HG02970 (cell line): ENCODE data around the gene SAPCD2.

Source experiments
- ATAC-seq: cut with Tn5 transposase; IDR thresholded peaks from one replicate; pipeline ENCODE4 v1.9.1; 2021; ENCODE audit warnings: mild to moderate bottlenecking, moderate library complexity, moderate number of reproducible peaks; ENCODE audit not compliant: unreplicated experiment, low FRiP score

The SAPCD2 gene

DNA sequence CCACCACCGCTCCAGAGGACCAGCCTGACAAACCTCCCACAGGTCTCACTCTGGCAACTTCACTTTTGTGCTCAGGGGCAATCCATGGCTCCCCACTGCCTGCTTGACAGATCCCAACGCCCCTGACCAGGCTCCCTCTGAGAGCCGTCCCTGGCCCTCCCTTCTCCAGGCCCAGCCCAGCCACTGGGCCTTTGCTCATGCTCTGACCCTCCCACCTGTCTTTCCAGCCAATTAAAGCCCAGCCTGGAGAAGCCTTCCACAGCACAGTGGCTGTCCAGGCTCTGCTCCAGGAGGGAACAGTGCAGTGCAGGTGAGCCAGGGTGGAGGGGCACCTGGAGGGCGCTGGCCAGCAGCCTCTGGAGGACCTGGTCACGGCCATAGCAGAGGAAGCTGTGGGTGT is 19.8 kb downstream of the SAPCD2 start:
- no peak for ATAC-seq

DNA sequence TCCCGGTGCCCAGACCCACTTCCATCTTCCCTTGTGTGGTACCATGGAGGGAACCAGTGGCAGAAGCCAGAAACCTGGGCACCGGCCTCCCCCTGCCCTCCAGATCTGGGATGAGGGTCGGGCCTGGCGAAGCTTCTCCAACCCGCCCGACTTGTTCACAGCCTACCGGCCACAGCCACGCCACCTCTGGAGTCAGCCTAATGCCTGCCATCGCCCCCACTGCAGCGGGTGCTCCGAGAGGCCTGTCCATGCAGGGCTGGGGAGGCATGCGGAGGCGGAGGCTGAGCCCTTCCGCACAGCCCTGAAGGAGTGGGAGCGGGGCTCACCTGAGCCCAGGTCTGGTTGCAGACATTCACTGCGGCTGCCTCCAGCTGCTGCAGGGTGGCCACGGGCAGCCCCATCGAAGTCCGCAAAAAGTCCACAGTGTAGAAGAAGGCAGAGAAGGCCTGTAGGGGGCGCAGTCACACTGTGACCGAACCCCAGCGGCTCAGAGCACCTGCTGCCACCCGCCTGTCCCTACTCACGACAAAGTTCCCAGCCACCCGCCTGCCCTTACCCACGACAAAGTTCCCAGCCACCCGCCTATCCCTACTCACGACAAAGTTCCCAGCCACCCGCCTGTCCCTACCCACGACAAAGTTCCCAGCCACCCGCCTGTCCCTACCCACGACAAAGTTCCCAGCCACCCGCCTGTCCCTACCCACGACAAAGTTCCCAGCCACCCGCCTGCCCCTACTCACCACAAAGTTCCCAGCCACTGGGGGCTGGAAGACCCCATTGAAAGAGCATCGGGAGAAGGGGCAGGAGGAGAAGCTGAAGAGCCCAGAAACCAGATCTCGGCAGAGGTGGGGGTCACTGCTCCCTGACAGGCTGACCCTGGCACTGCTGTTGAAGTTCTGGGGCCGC is 20.6 kb downstream of the SAPCD2 start:
- no peak for ATAC-seq

DNA sequence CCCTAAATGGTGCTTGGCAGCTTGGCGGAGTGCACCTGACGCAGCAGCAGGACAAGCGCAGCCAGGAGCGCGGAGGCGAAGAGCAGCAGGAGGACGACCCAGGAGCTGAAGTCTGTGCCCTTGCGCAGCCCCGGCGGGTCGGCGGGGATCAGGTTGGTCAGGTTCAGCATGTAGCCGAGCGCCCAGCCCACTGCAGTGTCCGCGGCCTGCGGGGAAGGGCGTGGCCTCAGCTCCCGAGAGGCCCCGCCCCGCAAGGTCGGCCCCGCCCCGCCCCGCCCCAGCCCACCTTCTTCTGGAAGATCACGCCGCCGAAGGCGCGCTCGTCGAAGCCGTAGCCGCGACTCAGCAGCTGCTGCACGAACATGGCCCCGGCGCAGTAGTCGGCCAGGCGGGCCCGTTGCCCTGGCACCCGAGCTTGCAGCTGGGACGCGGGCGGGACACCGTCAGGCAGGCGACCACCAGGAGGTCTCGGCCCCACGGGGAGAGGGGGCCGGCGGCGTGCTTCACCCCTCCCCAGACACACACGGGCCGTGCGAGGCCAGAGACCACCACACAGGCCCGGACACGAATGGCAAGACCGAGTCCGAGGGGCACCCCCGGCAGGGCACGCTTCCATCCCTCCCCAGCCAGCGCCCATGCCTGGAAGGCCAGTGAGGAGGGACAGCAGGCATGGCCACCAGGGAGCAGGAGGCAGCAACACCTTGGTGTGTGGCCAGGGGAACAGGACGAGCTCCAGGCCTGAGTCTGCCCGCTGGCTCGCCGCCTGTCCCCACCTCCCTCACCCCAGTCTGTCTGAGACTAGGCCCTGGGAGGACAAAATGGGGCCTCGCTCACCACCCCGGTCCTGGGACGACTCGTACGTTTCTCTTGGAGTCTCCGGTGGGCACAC is 21.5 kb downstream of the SAPCD2 start:
- no peak for ATAC-seq

DNA sequence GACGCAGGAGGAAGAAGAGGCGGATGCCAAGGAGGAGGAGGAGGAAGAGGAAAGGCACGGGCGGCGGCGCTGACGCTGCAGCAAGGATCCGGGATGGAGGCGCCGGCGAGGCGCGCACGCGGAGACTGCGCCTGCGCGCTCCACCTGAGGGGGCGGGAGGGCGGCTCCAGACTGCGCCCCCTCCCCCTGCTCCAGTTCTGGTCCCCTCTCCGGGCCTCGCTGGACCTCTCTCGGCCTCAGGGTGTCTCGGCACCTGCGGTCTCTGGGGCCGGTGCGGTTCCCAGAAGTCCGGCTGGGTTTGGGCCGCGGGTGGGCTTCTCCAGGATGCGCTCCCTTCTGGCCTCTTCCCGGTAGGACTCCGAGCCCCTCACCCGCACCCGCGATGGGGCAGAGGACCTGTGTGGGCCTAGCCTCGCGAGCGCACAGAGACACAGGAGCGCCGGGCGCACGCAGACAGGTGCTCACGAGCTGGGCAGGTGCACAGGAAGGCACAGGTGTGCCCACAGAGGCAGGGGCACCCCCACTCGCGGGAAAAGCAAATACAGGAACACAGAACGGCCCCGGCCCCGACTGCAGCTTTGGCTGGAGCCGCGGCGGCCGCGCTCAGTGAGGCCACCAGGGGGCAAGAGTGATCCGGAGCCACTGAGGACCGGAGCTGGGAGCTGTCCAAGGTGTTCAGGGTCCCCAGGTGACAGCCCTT is 24.1 kb downstream of the SAPCD2 start, which contains the start of gene NPDC1:
Gene NPDC1, minus strand, starts transcription at position 90 of the 700 bp plus-strand sequence. CDS start 188 bp downstream, outside the sequence.
- no peak for ATAC-seq

DNA sequence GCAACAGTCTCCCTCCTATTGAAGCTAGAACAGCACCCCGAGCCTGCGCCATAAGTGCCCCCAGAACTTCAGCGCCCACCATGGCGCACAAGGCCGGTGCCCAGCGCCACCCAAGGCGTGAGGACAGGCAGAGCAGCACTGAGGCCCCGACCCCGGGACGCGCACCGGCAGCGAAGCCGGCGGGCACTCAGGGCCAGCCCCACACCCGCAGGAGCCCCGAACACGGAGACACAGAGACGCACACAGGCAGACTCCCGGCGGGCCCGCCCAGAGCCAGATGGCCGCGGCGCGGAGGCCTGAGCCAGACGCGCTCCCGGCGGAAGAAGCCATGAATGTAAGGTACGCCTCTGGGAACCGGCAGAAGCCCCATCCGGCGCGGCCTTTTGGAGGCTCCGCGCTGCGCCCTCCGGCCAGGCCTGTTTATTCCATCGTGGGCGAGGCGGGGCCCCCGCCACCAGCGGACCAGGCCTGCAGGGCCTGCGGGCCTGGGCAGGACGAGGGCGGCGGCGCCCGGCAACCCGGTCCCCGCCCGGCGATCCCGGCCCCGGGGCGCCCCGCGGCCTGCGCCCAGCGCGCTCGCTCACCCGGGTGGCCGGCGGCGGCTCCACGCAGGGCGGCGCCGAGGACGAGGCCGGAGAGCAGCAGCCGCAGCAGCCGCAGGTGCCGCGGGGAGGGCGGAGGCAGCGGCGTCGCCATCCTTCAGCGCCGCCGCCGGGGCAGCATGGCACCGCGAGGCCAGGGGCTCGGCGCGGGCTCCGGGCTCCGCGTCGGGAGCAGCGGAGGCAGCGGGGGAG is 24.9 kb downstream of the SAPCD2 start:
- ATAC-seq, result no peak

DNA sequence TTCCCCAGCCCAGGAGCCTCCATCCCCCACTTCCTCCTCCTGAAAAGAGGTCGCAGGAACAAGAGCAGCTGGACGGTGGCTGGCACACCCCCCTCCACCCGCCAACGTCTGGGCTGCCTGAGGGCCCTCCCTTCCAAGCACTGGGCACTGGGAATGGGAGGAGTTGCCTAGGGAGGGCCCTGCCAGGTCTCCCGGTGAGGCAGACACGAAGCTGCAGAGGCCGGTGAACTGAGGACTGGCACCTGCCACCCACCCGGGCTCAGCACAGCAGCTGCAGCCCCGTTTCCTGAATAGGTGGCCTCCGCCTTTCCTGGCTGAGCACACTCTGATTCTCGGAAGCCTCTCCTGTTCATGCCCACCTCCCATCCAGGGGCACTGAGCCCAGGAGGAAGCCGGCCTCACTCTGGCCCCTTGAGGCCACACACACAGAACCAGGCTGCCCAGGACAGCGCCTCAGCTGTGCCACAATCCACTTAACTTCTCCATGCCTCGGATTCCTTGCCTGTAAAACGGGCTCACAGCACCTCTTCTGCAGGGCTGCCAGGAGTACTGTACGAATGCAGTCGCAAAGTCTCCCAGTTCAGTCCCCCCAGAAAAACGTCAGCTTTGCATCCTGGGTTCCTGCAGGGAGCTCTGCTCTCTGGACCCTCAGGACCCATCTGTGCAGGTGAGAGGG is 25.7 kb downstream of the SAPCD2 start:
- ATAC-seq, result no peak

DNA sequence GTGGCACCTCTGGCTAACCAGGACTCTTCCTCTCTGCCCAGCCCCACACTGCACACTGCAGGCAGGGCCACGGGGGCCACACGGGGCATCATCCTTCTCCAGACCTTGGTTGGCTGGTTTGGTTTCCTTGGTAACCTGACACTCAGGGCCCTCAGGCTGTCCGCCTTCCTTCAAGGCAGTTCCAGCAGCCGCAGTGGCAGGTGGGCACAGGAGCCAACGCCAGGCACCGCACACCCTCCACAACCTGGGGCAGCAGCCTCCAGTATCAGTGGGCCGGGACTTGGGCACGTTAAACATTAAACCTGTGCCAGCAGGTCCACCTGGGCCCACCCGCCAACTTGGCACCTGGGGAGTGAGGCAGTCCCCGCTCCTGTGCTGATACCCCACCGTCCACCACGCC is 26.3 kb downstream of the SAPCD2 start:
- ATAC-seq, result no peak

DNA sequence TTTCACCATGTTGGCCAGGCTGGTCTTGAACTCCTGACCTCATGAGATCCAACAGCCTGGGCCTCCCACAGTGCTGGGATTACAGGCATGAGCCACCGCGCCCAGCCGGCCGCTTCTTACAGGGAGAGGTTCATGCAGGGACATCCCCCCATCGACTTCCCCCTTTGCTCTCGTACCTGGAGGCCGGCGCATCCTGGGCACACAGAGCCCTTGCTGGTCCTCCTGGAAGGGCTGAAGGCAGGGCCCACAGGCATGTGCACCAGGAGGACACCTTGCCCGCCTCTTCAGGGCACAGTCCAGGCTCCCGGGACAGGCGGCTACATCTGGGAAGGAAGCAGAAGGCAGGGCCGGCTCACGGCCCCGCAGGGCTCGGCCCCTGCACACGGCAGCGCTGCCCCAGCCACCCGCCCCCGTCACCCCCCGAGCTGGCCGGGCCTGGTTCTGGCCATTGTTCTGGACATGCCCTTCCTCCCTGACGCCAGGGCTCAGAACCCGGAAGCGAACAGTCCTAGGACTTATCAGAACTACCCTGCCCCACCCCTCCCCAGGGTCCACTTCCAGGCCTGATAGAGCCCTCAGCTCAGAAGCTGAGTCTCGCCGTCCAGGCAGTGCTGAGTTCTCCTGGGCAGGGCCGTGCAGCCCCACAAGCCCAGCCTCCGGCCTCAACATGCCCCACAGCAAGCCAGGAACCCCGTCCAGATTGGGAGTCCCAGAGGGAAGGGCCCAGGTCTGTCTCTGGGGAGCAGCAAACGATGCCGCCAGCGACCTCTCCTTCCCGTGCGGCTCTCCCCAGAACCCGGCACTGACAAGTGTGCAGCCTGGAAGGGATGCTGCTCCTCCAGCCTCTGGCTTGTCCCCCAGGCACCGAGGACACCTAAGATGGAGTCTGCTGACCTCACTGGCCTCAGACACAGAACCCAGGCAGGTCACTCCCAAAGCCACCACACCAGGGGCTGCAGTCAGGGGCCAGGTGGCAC is 27.3 kb downstream of the SAPCD2 start:
- ATAC-seq, result no peak

DNA sequence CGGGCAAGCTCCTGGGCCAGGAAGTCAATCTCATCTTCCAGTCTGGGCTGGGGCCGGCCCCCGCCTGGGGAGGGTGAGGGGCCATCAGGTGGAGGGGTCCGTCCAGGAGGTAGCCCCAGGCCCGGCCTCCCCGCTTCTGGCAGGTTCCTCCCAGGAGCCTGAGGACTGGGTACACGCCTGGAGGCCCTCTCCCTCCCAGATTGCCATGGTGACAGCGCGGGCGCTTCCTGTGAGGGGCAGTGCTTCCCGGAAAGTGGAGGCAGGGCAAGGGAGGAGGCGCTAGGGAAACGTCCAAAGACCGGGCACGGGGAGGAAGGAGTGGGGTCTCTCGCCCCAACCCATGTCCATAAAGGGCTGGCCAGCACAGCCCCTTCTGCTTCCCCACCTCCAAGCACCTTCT is 29.2 kb downstream of the SAPCD2 start:
- no peak for ATAC-seq

DNA sequence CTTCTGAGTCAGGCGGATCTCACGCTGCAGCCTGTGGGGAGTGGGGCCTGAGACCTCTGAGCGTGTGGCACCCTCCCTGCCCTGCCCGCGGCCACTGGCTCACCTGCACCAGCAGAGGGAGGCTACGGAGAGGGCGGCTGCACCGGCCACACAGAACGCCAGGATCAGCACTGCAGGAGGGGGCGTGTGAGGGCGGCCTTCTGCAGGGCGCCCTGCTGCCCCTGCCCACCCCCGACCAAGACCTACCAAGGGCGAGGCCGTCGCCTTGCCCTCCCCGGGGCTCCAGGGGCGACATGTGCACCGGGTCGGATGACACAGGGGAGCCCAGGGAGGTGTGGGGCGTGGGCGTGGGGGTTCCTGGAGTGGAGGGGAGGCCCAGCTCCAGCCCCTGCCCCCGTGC is 29.8 kb downstream of the SAPCD2 start:
- ATAC-seq, result no peak

DNA sequence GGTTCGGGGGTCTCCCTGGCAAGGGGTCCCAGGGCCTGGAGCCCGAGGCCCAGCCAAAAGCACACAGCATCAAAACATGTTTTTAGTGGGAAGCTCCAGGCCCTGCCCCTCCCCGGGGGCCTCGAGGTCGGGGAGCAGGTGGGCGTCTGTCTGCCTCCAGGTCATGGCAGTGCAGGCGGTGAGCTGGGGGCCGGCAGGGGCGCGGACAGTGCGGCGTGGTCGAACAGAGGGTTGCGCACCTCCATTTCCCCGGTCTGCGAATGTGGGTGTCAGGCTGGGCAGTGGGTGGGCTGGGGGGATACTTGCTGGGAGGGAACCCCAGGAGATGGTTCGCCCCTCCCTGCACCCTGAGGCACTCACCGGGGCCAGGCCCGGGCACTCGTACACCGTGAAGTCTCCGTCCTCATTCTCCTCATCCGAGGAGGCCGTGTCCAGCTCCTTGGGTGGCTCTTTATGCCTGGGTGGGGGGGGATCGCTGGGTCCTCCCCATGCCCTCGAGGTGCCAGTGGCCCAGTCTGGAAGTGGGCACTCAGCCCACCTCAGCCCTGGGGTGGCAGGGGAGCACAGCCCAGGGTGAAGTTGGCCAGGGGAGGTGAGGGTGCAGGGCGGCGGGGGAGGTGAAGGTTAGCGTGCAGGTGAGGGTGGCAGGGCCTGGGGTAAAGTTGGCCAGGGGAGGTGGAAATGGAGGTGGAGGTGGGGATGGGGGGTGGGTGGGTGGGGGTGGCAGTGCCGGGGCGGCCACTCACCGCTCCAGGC is 30.6 kb downstream of the SAPCD2 start:
- ATAC-seq, result no peak

DNA sequence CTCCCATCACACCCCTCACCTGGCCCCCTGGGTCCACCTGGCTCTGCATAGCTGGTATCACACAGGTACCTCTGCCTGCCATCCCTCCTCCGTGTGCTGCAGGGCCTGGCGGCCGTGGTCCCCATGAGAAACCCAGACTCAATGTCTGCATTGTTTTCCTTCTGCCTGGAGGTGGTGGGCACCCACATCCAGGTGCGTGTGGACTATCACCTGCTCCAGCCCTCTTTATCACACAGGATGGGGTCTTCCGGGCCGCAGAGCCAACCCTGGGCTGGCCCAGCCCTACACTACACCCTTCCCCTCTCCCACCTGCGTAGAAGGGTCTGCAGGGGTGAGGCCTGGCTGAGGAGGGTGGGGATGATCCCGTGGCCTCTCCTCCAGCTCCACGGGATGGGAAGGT is 31.4 kb downstream of the SAPCD2 start:
- ATAC-seq, result no peak

DNA sequence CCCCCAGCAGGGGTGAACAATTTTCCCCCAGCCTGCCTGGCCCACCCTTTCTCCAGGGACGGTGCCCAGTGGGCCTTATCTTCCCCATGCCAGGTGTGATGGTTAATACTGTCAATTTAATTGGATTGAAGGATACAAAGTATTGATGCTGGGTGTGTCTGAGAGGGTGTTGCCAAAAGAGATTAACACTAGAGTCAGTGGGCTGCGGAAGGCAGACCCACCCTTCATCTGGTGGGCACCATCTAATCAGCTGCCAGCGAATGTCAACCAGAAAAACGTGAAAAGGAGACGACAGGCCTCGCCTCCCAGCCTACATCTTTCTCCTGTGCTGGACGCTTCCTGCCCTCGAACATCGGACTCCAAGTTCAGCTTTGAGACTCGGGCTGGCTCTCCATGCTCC is 32.9 kb downstream of the SAPCD2 start:
- ATAC-seq, result no peak

DNA sequence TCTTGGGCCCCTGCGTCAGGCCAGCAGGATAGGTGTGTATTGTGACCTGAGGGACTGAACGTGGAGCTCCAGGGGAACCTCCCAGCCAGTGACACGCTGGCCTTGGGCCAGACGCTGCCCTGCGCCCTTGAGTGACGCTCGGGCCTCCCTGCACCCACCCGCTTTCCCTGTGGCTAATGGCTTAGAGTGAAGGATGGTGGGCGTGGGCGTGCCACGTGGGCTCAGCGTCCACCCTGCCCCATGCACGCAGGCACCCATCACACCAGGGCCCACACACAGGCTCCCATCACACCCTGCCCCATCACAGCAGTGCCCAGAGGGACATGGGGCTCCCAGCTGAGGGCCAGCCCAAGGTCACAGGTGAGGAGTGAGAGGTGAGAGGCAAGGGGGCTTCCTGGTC is 33.3 kb downstream of the SAPCD2 start:
- ATAC-seq, result no peak

DNA sequence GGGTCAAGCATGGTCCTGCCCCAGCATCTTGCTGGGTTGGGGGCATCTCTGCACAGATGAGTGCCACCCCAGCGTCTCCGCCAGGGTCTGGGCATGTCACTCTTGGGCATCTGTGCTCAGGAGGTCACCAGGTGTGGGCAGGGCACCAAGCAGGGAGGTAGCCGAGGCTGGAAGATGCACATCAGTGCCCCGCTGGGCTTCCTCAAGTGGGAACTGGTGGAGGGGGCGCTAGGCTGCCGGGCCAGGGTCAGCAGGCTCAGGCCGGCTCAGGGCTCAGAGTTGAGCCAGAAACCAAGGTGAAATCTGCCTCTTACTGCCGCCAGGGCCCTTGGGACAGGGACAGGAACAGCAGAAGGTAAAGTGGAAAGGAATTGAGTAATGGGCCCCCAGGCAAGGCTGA is 34.4 kb downstream of the SAPCD2 start:
- ATAC-seq, result no peak

DNA sequence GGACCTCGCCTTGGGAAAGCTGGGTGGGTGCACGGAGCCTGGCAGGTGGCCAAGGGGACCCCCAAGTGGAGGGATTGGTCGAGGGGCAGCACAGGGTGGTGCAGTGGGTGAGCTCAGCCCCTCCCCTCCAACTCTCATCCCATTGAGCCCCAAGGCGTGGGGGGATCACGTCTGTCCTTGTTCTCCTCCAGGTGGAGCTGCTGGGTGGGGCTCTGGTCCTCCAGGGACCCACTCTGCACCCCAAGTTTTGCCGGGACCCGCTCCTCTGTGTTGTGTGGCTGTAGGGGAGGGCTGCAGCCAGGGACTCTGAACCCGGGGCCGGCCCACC is 34.9 kb downstream of the SAPCD2 start:
- ATAC-seq, result no peak

DNA sequence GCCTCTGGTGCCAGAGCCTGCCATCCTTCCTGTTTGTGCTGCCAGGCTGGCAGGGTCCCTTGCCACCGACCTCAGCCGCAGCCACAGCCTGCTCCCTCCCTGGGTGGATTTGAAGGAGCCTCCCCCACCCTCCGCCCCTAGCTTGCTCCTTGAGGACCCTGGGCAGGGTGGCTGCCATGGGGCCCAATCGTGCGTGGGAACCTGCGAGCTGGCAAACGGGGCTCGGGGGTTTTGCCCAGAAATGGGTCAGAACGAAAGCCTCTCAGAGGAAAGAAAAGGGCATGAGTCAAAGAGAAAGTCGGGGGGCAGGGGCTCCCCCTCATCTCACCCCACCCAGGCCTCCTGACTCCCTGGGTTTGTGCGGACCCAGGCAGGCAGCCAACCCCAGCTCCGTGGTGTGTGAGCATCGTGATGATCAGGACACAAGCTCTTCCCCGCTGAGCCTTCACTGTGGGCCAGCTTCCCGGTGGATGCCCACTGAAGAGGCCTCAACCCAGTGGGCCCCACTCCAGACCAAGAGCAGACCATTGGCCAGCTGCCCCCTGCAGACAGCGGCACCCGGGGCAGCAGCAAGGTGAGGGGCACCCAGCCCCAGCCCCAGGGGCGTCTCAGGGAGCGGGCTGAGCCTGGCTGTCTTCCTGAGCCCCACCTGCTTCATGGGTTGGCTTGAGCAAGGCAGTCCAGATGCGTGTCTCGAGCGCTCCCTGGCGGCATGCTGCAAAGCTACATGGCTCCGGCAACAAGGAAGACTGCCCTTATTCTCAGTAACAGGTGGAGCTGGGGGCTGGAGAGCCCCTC is 35.4 kb downstream of the SAPCD2 start:
- ATAC-seq, result no peak
